Measurements from ENCODE around the gene PLAC9. TPM values are rescaled to one million over a fixed set of nuclear protein-coding genes. Genes with fewer than 3 reads are reported as not detected.
"Not testable (repeated sequence)": the region's sequence is repeated elsewhere in the genome, so short reads cannot be mapped to it uniquely, and the experiment has no call there.

PLAC9 gene
- not detected in 2 replicates for total RNA-seq (ENCODE audit: low replicate concordance)

DNA sequence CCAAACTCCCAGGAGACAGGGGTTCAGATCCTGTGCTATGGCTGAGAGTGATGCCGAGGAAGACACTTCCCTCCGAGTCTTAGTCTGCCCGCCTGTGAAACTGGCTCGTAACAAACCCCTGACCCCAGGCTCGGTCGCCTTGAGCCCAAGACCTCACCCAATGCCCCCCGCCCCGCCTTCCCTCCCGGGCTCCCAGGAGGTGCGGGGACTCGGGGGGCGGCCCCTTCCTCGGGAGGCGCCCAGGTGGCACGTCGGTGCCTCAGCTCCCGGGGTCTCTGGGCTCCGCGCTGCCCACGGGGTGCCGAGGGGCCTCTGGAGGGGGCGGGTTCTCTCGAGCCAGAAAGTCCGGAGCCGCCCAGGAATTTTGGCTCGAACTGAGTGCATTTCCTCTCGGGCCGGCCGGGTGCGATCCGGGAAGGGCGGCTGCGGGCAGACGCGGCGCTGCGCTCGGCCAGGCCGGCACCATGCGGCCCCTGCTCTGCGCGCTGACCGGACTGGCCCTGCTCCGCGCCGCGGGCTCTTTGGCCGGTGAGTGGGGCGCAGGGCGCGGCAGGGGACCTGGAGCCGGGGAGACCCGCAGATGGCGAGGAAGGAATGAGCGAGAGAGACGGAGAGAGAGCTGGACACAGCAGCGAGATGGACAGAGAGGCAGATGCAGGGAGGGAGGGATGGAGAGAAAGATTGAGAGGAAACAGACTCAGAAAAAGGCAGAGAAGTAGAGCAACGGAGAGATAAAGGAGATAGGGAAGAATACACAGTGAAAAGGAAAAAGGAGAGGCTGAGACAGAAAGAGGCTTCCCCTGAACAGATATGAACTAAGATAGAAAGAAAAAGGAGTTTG, at the start of gene PLAC9:
TSS of gene PLAC9 (plus strand) at position 432 of the 841 bp plus-strand sequence. CDS start at position 465, 33 bp downstream.
- peak; percentile 79 for TF ChIP-seq EZH2 (IDR thresholded peaks at IDR 0.05)
- TF ChIP-seq CTCF (IDR thresholded peaks at IDR 0.05) = no peak
- peak; percentile 77 for TF ChIP-seq EZH2phosphoT487 (IDR thresholded peaks at IDR 0.05)
- Histone ChIP-seq H3K36me3 (no peaks in the 10 kb centered on the region), H3K27ac (no peak within 1 kb of the TSS), H4K20me1 (ENCODE audit: low read depth) (no peaks in the 10 kb centered on the region), H3K27me3 (peaks cover 35% of the 10 kb centered on the region), H3K4me2 (peak within 1 kb of the TSS; percentile 92), H3F3A (ENCODE audit: low read depth) (peaks cover 7% of the 10 kb centered on the region), H3K79me2 (ENCODE audit: low read depth) (no peaks in the 10 kb centered on the region), H3K4me3 (peak within 1 kb of the TSS; percentile 70), H2AFZ (replicated peaks) (peak within 1 kb of the TSS; percentile 96), H3K4me1 (peaks cover 10% of the 10 kb centered on the region), H3K9ac (peak within 1 kb of the TSS; percentile 55), H3K9me3 (ENCODE audit: low read depth) (no peaks in the 10 kb centered on the region)
- H3K27me3 Mint-ChIP-seq (ENCODE audit: insufficient read depth, low read depth) = peaks cover 15% of the 10 kb centered on the region
- H3K4me1 Mint-ChIP-seq = peaks cover 19% of the 10 kb centered on the region
- no peaks in the 10 kb centered on the region for H3K9me3 Mint-ChIP-seq
- H3K4me3 Mint-ChIP-seq = peak within 1 kb of the TSS; percentile 81
- H3K36me3 Mint-ChIP-seq = no peaks in the 10 kb centered on the region
- H3K27ac Mint-ChIP-seq = no peak within 1 kb of the TSS
- DNase-seq (ENCODE audit: low spot score) = peak; percentile 60

DNA sequence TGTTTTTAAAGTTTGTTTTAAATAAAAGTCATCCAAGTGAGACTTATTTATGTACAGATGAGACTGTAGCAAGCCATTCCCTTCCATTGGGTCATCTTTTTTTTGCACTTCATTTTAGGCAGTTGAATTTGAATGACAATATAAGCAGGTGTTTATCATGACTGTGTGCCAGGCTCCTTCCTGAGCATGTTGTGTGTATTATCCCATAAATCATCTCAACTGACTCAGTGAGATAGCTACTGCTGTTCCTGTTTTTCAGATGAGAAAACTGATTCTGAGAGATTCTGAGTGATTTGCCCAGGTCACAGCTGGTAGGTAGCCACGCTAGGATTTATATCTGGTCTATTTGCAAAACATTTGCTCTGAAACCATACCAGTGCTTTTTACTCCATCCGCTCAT, 42.4 kb upstream of the PLAC9 start:
- no peak overlapping the region for H2AFZ ChIP-seq (replicated peaks)
- no peak overlapping the region for H3K9ac ChIP-seq
- Mint-ChIP-seq H3K4me3 (no peak overlapping the region), H3K9me3 (no peaks in the 10 kb centered on the region), H3K4me1 (no peaks in the 10 kb centered on the region), H3K27ac (no peak overlapping the region), H3K27me3 (ENCODE audit: insufficient read depth, low read depth) (no peaks in the 10 kb centered on the region), H3K36me3 (no peaks in the 10 kb centered on the region)
- H3K27me3 ChIP-seq = no peaks in the 10 kb centered on the region
- no peaks in the 10 kb centered on the region for H3K36me3 ChIP-seq
- H3K9me3 ChIP-seq (ENCODE audit: low read depth) = no peaks in the 10 kb centered on the region
- no peak for DNase-seq (ENCODE audit: low spot score)
- H3K4me2 ChIP-seq = no peak overlapping the region
- TF ChIP-seq CTCF (IDR thresholded peaks at IDR 0.05) (no peak), EZH2 (IDR thresholded peaks at IDR 0.05) (no peak), EZH2phosphoT487 (IDR thresholded peaks at IDR 0.05) (no peak)
- no peaks in the 10 kb centered on the region for H3K4me1 ChIP-seq
- no peak overlapping the region for H3K4me3 ChIP-seq
- H3K27ac ChIP-seq = no peak overlapping the region
- H4K20me1 ChIP-seq (ENCODE audit: low read depth) = no peaks in the 10 kb centered on the region
- H3K79me2 ChIP-seq (ENCODE audit: low read depth) = no peaks in the 10 kb centered on the region
- H3F3A ChIP-seq (ENCODE audit: low read depth) = no peaks in the 10 kb centered on the region

DNA sequence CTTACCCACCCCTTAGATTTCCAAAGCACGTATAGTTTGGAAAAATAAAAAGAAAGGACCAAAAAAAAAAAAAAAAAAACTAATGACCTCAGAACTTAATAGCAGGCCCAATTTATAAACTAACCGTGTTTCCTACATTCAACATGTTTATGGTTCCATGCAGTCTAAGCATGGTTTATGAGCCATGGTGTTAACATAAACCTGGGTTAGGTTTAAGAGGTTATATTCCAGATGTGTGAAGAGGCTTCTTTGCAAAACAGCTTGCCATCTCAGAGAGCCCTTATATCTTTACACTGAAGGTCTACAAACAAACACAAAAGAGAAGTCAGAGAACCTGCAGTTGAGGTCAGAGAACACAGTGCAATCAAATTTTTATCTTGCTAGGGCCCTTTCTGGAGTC, 38.3 kb upstream of the PLAC9 start:
- H2AFZ ChIP-seq (replicated peaks) = no peak overlapping the region
- H3K79me2 ChIP-seq (ENCODE audit: low read depth) = no peaks in the 10 kb centered on the region
- DNase-seq (ENCODE audit: low spot score) = no peak
- H3K4me2 ChIP-seq = no peak overlapping the region
- Mint-ChIP-seq H3K9me3 (no peaks in the 10 kb centered on the region), H3K27ac (no peak overlapping the region), H3K4me1 (no peaks in the 10 kb centered on the region), H3K27me3 (ENCODE audit: insufficient read depth, low read depth) (no peaks in the 10 kb centered on the region), H3K36me3 (no peaks in the 10 kb centered on the region), H3K4me3 (no peak overlapping the region)
- TF ChIP-seq CTCF (IDR thresholded peaks at IDR 0.05) = no peak
- TF ChIP-seq EZH2phosphoT487 (IDR thresholded peaks at IDR 0.05) = no peak
- TF ChIP-seq EZH2 (IDR thresholded peaks at IDR 0.05) = no peak
- no peak overlapping the region for H3K9ac ChIP-seq
- H4K20me1 ChIP-seq (ENCODE audit: low read depth) = no peaks in the 10 kb centered on the region
- H3F3A ChIP-seq (ENCODE audit: low read depth) = no peaks in the 10 kb centered on the region
- H3K27ac ChIP-seq = no peak overlapping the region
- H3K9me3 ChIP-seq (ENCODE audit: low read depth) = no peaks in the 10 kb centered on the region
- H3K4me1 ChIP-seq = no peaks in the 10 kb centered on the region
- H3K27me3 ChIP-seq = no peaks in the 10 kb centered on the region
- no peaks in the 10 kb centered on the region for H3K36me3 ChIP-seq
- no peak overlapping the region for H3K4me3 ChIP-seq

- not testable (repeated sequence) for H3K36me3 ChIP-seq; H3K79me2 ChIP-seq (ENCODE audit: low read depth); H3K9ac ChIP-seq; H3K4me2 ChIP-seq; H3K4me1 ChIP-seq; H3K27me3 Mint-ChIP-seq (ENCODE audit: insufficient read depth, low read depth); H3K27ac Mint-ChIP-seq; H3K27me3 ChIP-seq; H4K20me1 ChIP-seq (ENCODE audit: low read depth); H3K36me3 Mint-ChIP-seq; H3K27ac ChIP-seq; H3K4me3 Mint-ChIP-seq; DNase-seq (ENCODE audit: low spot score); H3K9me3 Mint-ChIP-seq; H3K4me3 ChIP-seq; H3F3A ChIP-seq (ENCODE audit: low read depth); H3K9me3 ChIP-seq (ENCODE audit: low read depth); H2AFZ ChIP-seq (replicated peaks); H3K4me1 Mint-ChIP-seq
Measured at GRCh38 chr10:80098272-80098671, 34.3 kb upstream of the PLAC9 start.

DNA sequence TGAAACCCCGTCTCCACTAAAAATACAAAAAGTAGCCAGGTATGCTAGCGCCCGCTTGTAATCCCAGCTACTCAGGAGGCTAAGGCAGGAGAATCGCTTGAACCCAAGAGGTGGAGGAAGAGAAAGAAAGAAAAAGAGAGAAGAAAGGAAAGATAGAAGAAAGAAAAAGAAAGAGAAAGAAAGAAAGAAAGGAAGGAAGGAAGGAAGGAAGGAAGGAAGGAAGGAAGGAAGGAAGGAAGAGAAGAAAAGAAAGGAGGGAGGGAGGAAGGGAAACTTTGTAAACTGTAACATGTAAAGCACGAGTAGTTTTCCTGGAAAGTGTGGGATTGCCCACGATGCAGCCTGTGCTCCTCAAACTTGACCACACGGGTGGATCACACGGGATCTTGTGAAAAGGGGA, 33.2 kb upstream of the PLAC9 start:
- not testable (repeated sequence) for H2AFZ ChIP-seq (replicated peaks); H3K9me3 ChIP-seq (ENCODE audit: low read depth); H3K36me3 ChIP-seq; H3K27ac Mint-ChIP-seq; H3K4me3 Mint-ChIP-seq; H3K4me1 Mint-ChIP-seq; H3K27me3 Mint-ChIP-seq (ENCODE audit: insufficient read depth, low read depth); H3K4me1 ChIP-seq; H3K27ac ChIP-seq; H3F3A ChIP-seq (ENCODE audit: low read depth); H3K79me2 ChIP-seq (ENCODE audit: low read depth); H3K4me3 ChIP-seq; H3K36me3 Mint-ChIP-seq; H3K27me3 ChIP-seq; DNase-seq (ENCODE audit: low spot score); H3K4me2 ChIP-seq; H3K9me3 Mint-ChIP-seq; H3K9ac ChIP-seq; H4K20me1 ChIP-seq (ENCODE audit: low read depth)

Data from neural progenitor cell (in vitro differentiated cells).